Measurements from ENCODE around the gene PACSIN2.

PACSIN2 gene

GRCh38 chr22:42907404-42908373, 107.3 kb downstream of the PACSIN2 start:
- DNase-seq (ENCODE audit: low read depth in 2 of 2) = no peak

- DNase-seq (ENCODE audit: low read depth in 2 of 2) = no peak
Observed at GRCh38 chr22:42906605-42907348, 108.2 kb downstream of the PACSIN2 start.

- no peak for DNase-seq (ENCODE audit: low read depth in 2 of 2)
Observed at GRCh38 chr22:42905702-42906183, 109.2 kb downstream of the PACSIN2 start.

- no peak for DNase-seq (ENCODE audit: low read depth in 2 of 2)
Observed at GRCh38 chr22:42905217-42905616, 109.7 kb downstream of the PACSIN2 start.

GRCh38 chr22:42904050-42904449, 110.9 kb downstream of the PACSIN2 start:
- DNase-seq (ENCODE audit: low read depth in 2 of 2) = no peak

- no peak for DNase-seq (ENCODE audit: low read depth in 2 of 2)
Observed at GRCh38 chr22:42902875-42903510, 112.0 kb downstream of the PACSIN2 start.

- DNase-seq (ENCODE audit: low read depth in 2 of 2) = no peak
Observed at GRCh38 chr22:42901790-42902508, 113.0 kb downstream of the PACSIN2 start.

GRCh38 chr22:42897960-42898359, 117.0 kb downstream of the PACSIN2 start:
- no peak for DNase-seq (ENCODE audit: low read depth in 2 of 2)

- DNase-seq (ENCODE audit: low read depth in 2 of 2) = no peak
Observed at GRCh38 chr22:42895541-42895981, 119.4 kb downstream of the PACSIN2 start.

- DNase-seq (ENCODE audit: low read depth in 2 of 2) = no peak
Observed at GRCh38 chr22:42895087-42895486, 119.9 kb downstream of the PACSIN2 start.

GRCh38 chr22:42893371-42894150, 121.4 kb downstream of the PACSIN2 start:
- DNase-seq (ENCODE audit: low read depth in 2 of 2) = no peak

- DNase-seq (ENCODE audit: low read depth in 2 of 2) = no peak
Observed at GRCh38 chr22:42892571-42893316, 122.2 kb downstream of the PACSIN2 start.

- DNase-seq (ENCODE audit: low read depth in 2 of 2) = no peak
Observed at GRCh38 chr22:42892156-42892555, 122.8 kb downstream of the PACSIN2 start.

- no peak for DNase-seq (ENCODE audit: low read depth in 2 of 2)
Observed at GRCh38 chr22:42891696-42892095, 123.3 kb downstream of the PACSIN2 start.

- DNase-seq (ENCODE audit: low read depth in 2 of 2) = no peak
Observed at GRCh38 chr22:42891008-42891407, 123.9 kb downstream of the PACSIN2 start.

- no peak for DNase-seq (ENCODE audit: low read depth in 2 of 2)
Observed at GRCh38 chr22:42889304-42889703, 125.6 kb downstream of the PACSIN2 start.

GRCh38 chr22:42887523-42888507, 127.1 kb downstream of the PACSIN2 start:
- no peak for DNase-seq (ENCODE audit: low read depth in 2 of 2)

GRCh38 chr22:42887120-42887519, 127.8 kb downstream of the PACSIN2 start:
- no peak for DNase-seq (ENCODE audit: low read depth in 2 of 2)

- no peak for DNase-seq (ENCODE audit: low read depth in 2 of 2)
Observed at GRCh38 chr22:42885446-42885845, 129.5 kb downstream of the PACSIN2 start.
